Right lobe of liver (tissue), 4 donors: ENCODE results near the gene SUCO.

Experiments used
- CTCF ChIP-seq, 4 donors: fragments of 200-600 bp in 3 of 4; fragments of 450-650 bp in 1 of 4; IDR thresholded peaks; one replicate each; pipeline versions ENCODE4 v1.5.1 to v1.8.0; 2016 to 2022; ENCODE audit warnings: antibody characterized with exemption in 4 of 4, mild to moderate bottlenecking in 2 of 4
- POLR2A ChIP-seq: fragments of 450-650 bp; IDR thresholded peaks from one replicate; pipeline ENCODE4 v1.6.1; 2017; ENCODE audit warnings: antibody characterized with exemption, mild to moderate bottlenecking
- donor health status: DM: no; HTN: no; CAD: no.
- donor health status: DM: no; HTN: no; CAD: no.
- donor health status: DM: no; HTN: yes; CAD: no.

- TF ChIP-seq CTCF (IDR thresholded peaks at IDR 0.05) (no peak), POLR2A (no peak)
These were observed 36.3 kb upstream of the SUCO start for GRCh38 chr1:172496678-172497077.
